Measurements from ENCODE around the gene DACH1.

DNA sequence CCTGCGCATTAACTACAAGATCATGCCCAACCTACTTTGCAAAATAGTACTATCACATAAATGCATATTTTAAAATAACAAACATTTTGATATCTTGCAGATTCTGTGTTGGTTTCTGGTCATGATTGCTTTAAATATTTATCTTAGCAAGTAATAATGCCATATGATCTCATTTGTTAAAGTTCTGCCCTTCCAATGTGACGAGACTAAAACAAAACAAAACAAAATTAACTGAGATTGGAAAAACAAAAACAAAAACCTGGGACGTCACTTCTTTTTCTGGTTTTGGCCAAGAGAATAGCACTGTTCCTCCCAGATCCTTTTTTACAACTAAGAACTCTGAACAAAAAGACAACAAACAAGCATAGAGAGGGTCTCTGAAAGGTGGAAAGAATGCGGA lies 436.3 kb downstream of the DACH1 start:
- TF ChIP-seq CTCF (IDR thresholded peaks at IDR 0.05 in 2 of 3, conservative IDR thresholded peaks at IDR 0.05 in 1 of 3; ENCODE audit: borderline replicate concordance in 1 of 3, insufficient read depth in 1 of 3, low read depth in 2 of 3, low read length in 2 of 3) (no peak), CBX3 (IDR thresholded peaks at IDR 0.05; ENCODE audit: low read depth) (no peak), SIN3A (IDR thresholded peaks at IDR 0.05; ENCODE audit: low read depth) (no peak), POLR2A (IDR thresholded peaks at IDR 0.05; ENCODE audit: borderline replicate concordance, extremely low read depth, insufficient read depth, insufficient read length) (no peak), FOSL1 (IDR thresholded peaks at IDR 0.05; ENCODE audit: low read depth) (no peak), RAD21 (IDR thresholded peaks at IDR 0.05; ENCODE audit: low read depth) (no peak)

Measured in HCT116 (cell line).